ENCODE measurements around the gene NREP.

- TF ChIP-seq CTCF (IDR thresholded peaks at IDR 0.05): no peak
- no peak for TF ChIP-seq POLR2A (IDR thresholded peaks at IDR 0.05)
Observed at GRCh38 chr5:111755942-111756381, 1.0 kb downstream of the NREP start.
